GM19452 (cell line): ENCODE measurements around the gene INTS11.

Source experiments
- ATAC-seq: cut with Tn5 transposase; IDR thresholded peaks from one replicate; pipeline ENCODE4 v1.9.1; 2021; ENCODE audit not compliant: unreplicated experiment

INTS11 gene

DNA sequence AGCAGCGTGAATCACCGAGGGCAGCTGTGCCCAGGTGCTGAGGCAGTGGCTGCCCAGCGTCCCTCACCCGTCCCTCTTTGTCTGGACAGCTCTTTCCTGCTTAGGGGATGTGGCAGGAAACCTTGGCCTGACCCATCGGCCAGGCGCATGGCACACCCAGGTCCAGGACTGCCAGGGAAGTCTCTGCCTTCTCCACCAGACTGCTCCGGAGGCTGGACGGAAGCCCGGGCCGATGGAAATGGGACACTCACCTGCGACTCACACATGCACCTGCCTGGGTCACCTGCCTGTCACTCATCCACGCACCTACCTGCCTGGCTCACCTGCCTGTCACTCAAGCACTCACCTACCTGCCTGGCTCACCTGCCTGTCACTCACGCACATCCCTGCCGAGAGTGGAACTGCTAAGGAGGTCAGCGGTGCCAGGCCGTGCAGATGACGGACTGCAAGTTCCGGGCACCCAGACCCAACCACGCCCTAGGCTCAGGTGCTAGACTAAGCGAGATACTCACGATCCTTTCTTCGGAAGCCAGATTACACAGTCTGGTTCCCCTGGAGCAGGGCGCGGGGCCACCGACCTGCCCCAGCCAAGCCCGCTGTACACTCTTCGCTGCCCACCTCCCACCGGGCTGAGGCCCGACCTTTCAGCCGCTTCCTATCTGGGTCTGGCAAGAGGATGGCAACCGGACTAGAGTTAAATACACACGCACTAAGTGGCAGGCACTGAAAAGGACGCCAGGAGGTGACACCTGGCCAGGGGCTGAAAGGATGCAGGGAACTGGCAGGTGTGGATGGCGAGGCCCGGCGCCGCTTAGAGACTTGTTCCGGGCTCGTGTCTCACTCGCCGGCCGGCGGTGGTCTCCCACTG is 51.9 kb downstream of the INTS11 start:
- ATAC-seq: no peak

DNA sequence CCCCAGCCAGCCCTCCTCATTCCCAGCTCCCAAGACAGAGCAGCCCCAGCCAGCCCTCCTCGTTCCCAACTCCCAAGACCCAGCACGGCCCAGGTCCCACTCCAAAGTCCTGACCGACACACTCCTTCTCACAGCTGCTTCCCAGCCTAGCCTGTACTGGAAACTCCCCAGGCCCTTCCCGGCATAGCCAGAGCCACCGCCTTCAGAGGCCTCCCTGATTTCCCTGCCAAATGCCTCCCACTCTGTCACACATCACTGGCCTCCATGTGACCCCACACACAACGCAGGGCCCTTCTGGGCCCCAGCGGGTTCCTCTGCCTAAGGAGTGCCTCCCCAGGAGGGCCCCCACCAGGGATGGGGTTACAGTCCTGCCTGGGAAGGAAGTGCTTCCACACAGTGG is 53.6 kb downstream of the INTS11 start:
- no peak for ATAC-seq

DNA sequence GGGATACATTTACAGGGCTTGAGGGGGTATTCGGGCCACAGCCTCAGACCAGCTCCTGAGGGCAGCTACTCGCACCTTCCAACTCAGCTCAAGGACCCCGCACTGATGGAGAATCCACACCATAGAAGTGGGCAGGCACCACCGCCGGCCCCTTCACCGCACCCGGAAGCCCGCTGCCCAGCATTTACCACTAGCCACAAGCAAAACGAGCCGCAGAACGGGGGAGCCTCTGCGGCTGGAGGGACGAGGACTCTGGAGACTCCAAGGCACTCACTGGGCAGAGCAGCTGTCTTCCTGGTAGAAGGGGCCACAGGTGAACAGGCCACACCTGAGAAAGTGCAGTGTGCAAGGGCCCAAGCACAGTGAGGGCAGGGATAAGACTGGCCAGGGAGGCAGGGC is 56.2 kb downstream of the INTS11 start:
- no peak for ATAC-seq

DNA sequence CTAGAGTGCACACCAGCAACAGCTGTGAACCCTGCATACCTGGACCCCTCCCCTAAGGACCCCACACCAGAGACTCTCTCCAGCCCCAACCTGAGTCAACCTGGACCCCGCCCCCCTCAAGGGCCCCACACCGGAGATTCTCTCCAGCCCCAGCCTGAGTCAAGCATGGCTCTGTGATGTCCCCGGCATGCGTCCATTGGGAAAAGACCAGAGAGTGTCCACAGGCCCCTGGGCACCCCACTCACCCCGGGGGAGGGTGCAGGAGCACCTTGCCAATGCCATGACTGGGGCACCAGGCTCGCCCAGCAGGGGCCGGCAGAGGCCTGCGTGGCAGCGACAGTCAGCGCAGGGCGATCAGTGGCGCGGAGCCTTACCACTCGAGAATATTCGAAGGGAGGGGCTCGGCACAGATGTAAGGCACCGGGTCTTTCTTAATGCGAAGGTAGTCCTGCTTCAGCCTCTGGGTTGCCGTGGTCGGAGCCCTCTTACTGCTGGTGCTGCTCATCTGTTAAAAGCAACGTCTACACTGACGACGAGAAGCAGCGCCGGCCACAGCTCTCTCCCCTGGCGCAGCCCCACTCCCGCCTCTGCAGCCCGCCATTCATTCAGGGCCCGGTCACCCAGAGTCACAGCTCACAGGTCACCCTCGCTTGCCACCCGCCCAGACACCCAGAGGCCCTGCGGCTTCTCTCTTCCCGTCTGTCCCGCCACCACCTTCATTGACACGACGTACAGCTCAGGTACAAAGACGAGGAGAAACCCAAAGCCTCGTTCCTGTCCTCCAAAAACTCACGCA is 56.8 kb downstream of the INTS11 start:
- ATAC-seq: no peak

- no peak for ATAC-seq
Observed at GRCh38 chr1:1264868-1265272, 59.6 kb downstream of the INTS11 start.

DNA sequence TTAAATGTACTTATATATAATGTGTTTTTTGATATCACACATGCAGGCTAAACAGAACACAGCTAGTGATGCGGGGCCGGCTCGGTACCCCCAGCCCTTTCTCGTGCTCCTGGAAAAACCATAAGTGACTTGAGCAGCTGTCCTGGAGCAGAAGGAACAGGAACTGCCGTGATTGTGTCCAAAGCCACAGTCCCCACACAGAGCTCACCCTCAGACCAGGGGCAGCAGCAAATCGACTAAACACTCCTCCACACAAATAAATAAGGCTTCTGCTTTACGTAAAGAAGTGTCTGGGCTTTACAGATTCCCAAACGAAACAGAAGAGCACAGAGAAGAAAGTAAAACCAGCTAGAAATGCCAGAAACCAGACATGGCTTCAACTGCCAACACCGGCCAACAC is 60.4 kb downstream of the INTS11 start:
- ATAC-seq: no peak

- ATAC-seq: no peak
Observed at GRCh38 chr1:1262758-1263157, 61.7 kb downstream of the INTS11 start.

- ATAC-seq: no peak
Observed at GRCh38 chr1:1262071-1262470, 62.4 kb downstream of the INTS11 start.
